Ramos (cell line): ENCODE results near the gene EPB41L2.
"Not testable (repeated sequence)": the region's sequence is repeated elsewhere in the genome, so short reads cannot be mapped to it uniquely, and the experiment has no call there.

ENCODE experiments used
- in situ Hi-C: fragments of 300-500 bp; cut with MboI; formaldehyde crosslinking; loops from one replicate; pipeline ENCODE4 v1.14.3; 2022; ENCODE audit warnings: low sequenced_read_pairs; ENCODE audit not compliant: unreplicated experiment

The EPB41L2 gene

DNA sequence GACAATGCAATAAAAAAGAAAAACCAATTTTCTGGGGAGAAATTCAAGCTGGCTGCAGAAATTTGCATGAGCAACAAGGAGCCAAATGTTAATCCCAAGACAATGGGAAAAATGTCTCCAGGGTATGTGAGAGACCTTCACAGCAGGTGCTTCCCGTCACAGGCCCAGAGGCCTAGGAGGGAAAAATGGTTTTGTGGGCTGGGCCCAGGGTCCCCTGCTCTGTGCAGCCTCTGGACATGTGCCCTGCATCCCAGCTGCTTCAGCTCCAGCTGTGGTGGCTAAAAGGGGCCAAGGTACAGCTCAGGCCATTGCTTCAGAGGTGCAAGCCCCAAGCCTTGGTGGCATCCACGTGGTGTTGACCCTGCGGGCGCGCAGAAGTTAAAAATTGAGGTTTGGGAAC is 55.1 kb downstream of the EPB41L2 start:
- in situ Hi-C loops: not testable (repeated sequence)

DNA sequence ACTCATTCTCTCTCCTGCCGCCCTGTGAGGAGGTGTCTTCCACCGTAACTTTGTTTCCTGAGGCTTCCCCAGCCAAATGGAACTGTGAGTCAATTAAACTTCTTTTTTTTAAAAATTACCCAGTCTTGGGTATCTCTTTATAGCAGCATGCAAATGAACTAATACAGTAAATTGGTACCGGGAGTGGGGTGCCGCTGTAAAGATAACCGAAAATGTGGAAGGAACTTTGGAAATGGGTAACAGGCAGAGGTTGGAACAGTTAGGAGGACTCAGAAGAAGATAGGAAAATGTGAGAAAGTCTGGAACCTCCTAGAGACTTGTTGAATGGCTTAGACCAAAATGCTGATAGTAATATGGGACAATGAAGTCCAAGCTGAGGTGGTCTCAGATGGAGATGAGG is 55.8 kb downstream of the EPB41L2 start:
- in situ Hi-C loops: no loop called here

DNA sequence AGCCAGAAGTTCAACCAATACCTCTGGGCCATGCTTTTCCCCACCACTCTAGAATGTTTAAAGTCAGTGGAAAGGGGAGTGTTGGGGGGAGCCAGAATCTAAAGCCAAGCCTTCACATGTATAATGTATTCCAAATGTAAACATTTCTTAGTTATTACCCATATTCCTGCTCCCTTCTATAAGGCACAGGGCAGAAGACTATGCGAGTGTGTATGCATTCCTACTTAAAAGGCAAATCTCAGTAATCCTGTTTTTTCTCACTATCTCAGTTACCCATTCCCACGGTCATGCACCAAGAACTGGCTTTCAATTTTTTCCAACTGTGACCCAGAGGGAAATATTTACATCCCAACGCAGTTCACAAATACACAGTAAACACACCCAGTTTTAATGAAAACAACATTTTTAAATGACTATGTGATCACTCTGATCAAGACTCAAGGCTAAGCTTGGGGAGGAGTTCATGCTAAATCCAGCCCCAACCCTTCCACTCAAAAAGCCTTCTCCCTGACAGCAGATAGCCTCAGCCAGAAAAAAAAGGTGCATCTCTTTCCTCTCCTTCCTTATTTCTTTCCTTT is 57.5 kb downstream of the EPB41L2 start:
- in situ Hi-C loops: no loop called here

DNA sequence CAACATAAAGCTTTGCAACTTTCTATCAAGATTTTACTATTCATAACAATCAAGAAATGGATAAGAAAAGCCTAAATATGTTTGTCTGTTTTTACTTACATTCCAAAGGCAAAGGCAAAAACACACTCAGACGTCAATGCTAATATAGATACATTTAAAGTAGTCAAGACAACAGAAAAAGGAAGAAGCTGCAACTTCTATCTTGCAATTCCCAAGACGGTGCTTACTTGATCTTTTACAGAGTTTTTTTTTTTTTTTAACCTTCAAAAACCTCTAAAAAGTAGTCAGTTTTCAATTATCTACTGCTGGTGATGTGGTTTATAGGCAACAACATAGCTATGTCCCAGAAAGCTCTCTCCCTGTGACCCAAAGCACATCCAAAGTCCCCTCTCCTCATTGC is 58.1 kb downstream of the EPB41L2 start:
- in situ Hi-C loops: no loop called here

DNA sequence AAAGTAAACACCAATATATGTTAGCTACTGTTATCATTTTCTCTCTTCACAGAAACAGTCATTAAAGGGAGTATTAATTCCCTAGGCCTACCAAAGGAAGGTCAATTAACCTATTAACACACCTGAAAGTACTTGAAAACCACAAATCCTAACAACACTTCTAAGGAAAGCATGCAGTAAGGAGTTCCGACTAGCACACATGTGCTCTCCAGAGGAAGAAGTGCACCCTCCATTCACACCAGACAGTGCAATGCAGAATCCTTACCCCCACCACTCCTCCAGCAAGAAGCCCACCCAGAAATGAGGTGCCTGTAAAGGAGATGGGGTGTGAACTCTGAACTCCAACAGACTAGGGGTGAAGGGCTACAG is 58.7 kb downstream of the EPB41L2 start:
- in situ Hi-C loops: no loop called here

DNA sequence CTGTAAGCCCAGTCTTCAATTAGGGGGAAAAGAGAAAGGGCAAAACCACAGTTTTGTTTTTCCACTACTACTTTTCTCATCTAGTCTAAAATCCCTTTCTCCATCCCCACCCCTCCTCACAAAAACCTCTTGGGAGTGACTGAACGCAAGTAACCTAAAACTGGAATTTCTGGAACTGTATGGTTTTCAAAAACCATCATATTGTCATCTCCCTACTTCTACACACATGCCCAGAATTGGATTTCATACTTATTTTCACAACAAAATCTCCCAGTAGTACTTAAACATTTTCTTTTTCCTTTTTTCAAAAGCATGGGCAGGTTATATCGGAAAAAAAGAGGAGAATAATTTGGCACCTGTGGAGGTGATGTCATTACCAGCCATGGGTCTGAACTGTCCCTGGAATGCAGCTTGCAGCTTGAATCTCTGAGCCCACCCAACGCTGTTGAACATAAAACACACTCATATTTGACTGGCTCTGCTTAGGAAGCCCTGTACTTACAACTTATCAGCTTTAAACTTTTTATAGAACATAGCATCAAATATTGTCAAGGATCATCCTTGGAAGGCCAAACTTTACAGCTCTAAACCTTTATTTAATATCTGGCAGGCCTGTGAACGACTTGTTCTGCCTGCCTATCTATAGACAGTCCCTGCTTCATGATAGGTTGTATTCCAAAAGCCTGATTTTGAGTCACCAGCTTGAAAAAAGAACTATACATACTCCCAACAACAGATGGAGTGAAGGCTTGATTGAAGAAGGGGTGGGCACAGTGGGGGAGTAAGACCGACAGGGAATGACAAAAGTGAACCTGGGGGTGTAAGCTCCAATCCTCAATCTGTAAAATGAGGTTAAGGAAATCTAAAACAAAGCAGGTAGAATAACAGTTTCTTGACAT is 59.3 kb downstream of the EPB41L2 start:
- in situ Hi-C loops: no loop called here

DNA sequence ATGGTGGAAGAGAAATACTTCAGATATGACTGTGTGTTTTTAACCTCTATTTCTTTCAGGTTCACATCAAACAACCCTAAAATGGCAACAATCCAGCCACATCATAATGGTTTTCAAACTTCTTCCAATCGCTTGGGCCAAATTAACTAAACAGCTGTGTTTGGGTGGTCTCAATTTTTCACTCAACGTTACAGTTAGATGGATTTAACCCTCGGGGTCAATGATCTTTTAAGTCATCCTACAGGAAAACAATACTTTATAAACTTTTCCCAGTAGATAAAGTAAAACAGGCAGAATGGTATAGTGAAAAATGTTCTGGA is 60.4 kb downstream of the EPB41L2 start:
- in situ Hi-C loops: no loop called here

DNA sequence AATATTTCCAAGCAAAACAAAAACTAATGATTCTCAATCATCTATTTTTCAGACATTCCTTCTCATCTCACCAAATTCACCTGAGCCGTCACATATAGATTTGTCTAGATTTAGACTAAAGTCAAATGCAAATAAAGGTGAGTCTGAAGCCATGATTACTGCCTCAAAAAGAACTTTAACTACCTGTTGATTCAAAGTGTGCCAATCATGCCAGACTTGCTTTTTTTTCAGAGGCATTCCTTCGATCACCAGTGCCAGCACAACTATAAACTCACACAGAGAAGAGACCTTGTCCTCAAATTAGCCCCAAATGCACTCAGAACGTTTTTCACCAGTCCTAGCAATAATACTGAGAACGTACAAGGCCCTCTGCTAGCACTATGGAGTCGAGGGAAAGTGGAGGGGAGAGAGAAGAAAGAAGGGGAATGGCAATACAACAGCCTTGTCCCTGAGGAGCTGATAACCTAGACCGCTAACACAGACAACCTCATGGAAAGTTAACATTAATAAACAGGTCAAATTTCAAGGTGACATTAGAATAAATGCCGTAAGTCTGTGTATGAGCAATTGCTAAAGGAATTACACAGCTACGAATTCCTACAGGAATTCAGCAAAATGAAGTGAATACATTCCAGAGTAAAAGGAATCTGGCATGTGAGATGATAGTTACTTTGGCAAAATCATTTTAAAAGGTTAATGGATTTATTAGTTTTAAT is 60.9 kb downstream of the EPB41L2 start:
- in situ Hi-C loops: no loop called here

DNA sequence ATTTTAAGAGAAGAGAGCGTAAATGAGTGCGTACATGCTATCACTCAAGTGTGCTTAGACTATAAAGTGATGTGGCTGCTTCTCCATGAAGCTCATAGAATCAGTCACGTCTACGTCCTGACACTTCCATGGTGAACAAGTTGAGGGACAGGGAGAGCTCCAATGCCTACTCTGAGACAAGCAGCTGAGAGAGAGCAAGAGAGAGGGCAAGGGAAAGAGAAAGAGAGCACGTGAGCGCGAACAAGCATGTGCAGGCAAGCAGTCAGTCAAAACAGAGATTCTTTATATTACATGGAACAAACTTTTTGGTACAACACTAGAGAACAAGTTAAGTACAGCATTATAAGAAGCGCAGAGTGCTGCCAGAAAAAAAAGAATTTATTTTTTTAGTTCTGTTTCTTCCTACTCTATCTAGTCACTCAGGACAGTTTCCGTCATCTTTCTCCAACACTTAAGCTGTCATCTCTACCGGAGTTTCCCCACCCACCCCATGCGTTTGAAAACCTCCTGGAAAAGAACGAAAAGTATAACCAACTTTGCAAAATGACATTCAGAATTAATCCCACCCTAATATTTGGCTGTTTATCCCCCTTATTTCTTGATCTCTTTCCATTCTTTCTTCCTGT is 61.8 kb downstream of the EPB41L2 start:
- in situ Hi-C loops: no loop called here

DNA sequence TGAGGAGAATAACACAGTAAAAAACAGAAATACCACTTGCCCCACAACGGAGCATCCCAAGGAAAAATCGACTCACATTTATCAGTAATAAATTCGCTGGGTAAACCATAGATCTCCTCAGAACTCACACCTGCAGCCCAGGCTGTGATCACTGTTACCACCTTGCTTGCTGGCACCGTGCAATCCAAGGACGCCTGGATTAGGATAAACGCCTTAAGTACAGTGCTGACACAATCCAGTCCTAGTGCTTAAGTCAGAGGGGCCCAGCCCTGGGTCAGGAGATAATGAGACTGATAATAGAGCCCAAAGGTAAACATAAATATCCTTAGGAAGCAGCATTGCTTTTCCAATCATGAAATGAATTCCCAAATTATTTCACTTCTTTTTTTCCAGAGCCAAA is 62.5 kb downstream of the EPB41L2 start:
- in situ Hi-C loops: no loop called here

DNA sequence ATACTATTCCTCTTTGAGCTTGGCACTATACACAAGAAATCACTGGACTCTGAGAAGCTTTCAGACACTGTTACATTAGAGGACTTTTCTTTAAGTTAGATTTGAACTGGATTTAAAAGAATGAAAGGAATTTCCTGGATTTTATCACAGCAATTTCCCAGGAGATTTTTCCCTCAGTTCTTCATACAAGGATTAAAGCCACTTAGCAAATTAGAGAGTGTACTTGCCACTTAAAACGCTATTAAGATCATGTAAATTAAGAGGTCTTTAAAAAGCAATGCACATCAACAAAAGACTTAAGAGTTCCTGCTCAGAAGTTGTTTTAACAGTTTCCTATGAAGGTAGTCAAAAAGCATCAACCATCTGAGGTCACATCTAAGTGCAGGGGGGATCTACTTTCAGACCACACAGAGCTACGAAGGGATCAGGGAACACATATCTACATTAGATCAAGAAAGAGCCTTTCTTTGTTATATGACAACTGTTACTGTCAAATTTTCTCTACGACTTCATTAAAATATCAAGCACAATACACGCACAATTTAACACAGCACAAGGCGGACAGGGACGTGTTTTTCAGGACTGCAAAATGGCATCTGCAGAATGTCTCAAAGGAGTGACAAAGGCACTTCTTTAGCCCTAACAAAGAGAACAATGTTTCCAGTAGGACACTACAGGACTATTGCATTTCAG is 65.8 kb downstream of the EPB41L2 start:
- in situ Hi-C loops: no loop called here

DNA sequence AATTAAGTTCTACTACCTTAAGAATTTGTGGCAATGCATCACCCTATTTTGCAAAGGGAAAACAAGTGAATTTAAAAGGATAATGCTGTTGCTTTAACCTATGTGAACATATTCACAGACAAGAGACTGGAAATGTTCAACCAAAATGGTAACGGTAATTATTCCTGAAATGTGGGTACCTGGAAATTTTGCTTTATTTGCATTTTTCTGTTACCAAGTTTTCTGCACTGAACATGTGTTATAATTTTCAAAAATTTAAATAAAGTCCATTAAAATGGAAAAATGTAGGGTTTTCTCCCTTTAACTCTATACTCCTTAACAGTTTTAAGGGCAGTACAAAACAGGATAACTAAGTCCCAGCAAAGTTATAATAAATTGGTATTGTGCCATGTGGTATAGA is 66.4 kb downstream of the EPB41L2 start:
- in situ Hi-C loops: no loop called here

DNA sequence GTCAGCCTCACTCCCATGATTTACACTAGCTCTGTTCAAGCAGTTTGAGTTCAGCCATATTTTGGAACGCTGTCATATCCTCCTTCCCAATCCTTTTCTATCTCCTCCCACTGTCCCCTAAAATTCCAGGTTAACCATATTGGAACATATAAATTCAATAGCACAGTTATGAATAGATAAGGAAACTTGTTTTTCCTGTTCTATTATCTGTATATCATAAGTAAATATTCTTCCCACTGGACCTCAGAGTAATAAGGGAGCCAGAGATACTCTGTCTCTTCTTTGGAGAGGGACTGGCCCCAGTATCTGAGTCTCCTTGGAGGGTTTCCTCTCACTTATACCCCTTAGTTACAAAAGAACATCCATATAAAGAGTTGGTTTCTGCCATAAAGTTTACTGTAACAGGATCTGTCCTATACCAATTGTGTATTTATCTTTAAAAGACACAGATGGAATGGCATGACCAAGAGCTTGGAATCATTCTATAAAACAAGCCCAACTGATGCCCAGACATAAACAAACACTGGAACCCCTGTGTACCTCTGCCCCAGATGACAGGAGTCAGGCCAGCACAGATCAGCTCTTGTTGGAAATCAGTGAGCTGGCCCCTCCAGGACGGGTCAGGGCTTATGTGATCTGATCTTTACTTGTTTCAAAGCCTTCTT is 67.1 kb downstream of the EPB41L2 start:
- in situ Hi-C loops: no loop called here

DNA sequence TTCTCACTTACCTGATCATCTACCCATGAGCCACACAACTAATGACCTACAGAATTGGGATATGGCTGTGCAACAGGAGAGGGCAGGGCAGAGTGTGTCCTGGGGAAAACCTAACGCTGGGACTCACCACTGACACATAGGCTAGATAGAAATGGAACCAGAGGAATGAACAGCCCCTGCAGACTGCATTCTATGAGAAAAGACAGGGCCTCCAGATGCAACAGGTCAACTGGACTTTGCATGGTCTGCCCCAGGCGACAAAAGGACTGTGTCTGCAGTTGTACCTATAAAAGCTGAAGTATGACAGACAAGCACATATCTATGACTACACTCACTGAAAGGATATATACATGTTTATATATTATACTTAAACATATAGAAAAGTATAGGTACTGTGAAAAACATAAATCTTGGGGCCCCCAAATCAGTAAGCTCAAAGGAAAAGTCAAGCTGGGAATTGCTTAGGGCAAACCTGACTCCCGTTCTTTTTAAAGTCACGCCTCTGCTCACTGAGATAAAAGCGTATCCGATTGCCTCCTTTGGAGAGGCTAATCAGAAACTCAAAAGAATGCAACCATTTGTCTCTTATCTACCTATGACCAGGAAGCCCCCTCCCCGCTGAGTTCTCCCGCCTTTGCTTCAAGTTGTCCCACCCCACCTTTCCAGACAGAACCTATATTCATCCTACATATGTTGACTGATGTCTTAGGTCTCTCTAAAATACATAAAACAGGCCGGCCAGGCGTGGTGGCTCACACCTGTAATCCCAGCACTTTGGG is 68.5 kb downstream of the EPB41L2 start:
- in situ Hi-C loops: no loop called here

DNA sequence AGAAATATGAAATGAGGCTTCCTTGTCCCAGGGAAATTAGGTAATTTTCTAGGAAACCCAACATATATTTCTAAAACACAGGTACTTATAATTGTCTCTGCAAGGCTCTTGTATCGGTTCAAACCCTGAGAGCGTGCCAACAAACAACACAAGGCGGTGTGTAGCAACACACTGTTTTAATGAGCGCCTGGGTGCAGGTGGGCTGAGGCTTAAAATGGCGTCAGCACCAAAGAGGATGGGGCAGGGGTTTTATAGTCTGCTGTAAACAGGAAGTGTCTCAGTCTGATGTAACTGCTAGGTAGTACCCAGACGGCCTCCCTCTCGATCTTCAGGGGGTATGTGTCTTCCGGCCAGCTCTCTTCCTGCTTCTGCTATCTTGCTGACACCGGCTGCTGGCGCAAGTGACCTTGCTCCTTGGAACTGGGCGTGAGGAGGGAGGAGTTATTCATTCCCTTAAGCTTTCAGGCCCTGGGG is 69.7 kb downstream of the EPB41L2 start:
- in situ Hi-C loops: no loop called here

DNA sequence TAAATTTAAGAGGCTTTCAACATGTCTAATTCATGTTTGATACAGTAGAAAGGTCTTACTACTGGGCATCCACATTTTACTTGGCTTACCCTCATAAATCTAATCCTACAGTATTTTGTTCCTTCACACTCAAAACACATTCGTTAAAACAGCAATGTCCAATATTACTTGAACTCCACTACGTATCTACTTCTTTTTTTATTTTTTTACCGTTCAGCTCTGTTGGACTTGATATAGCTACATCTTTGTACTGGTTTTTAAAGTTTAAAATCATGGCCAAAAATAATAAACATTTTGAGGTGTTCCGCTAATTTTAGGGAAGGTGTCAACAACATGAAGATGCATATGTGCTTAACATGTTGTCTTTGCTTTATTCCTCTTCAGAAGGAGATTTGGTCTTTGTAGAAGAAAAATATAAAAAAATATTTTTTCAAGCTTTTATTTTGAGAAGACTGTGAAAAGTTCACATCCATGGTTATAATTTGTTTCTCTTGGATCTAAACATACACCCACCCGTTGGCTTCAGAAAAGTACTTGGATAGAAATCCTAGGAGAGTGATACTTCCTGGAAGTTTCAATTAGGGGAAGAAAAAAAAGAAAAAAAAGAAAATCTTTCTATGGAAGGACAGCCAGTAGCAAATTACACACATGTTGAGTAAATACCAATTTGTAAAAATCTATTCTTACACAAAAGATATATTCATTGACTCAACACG is 71.5 kb downstream of the EPB41L2 start:
- in situ Hi-C loops: no loop called here

DNA sequence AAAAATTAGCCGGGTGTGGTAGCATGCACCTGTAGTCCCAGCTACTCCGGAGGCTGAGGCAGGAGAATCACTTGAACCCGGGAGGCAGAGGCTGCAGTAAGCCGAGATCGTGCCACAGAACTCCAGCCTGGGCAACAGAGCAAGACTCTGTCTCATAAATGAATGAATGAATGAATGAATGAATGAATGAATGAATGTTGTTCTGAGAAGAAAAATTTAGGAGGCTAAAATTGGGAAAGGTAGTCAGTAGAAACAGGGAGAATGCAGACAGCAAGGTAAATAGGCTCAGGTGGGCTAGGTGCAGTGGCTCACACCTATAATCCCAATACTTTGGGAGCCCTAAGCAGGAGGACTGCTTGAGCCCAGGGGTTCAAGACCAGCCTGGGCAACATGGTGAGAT is 75.5 kb downstream of the EPB41L2 start:
- in situ Hi-C loops: not testable (repeated sequence)

DNA sequence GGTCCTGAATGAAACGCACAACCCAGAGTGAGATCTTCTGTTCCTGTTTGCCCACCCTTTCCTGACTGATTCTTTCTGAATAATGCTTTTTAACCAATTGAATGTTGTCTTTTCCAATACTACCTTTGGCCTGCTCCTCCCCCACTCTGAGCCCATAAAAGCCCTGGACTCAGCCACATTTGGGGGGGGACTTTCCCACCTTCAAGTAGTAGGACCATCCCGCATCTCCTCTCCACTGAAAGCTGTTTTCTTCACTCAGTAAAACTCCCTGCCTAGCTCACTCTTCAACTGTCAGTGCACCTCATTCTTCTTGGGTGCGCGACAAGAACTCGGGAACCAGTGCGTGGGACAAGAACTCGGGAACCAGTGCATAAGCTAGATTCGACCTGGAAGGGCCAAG is 77.9 kb downstream of the EPB41L2 start:
- in situ Hi-C loops: no loop called here
